ENCODE data around the gene FNDC3A. TPM values are rescaled to one million over a fixed set of nuclear protein-coding genes. Genes with fewer than 3 reads are reported as not detected.

FNDC3A gene
- total RNA-seq, 2 donors from 2014 or later: 48.2 to 86.3 TPM

DNA sequence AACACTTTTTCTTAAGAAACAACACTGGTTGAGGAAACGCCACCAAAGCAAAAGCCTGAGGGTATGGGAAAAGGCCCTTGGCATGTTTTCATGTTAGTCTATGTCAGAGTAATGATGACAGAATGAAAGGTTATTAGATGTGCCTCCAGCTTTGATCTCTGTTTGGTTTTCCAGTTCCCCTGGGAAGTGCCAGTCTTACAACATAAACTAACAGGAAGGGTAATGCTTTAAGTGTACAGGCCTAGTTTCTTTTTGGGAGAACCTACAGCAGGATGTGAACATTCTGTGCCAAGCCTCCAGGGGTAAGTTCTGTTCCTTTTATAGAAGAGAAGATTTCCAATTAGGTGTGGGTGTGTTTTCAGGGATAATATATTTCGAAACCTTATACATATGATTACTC is 121.7 kb downstream of the FNDC3A start:
- H3K36me3 ChIP-seq: no peaks in the 10 kb centered on the region
- no peaks in the 10 kb centered on the region for H3K9me3 ChIP-seq
- H3K4me3 ChIP-seq: no peak overlapping the region
- ATAC-seq (ENCODE audit: insufficient number of reproducible peaks, low FRiP score, low read depth) (no peak), DNase-seq (ENCODE audit: low spot score) (no peak)
- H3K27ac ChIP-seq: peak overlapping the region; percentile 56 to 70
- TF ChIP-seq, protein P1, sequence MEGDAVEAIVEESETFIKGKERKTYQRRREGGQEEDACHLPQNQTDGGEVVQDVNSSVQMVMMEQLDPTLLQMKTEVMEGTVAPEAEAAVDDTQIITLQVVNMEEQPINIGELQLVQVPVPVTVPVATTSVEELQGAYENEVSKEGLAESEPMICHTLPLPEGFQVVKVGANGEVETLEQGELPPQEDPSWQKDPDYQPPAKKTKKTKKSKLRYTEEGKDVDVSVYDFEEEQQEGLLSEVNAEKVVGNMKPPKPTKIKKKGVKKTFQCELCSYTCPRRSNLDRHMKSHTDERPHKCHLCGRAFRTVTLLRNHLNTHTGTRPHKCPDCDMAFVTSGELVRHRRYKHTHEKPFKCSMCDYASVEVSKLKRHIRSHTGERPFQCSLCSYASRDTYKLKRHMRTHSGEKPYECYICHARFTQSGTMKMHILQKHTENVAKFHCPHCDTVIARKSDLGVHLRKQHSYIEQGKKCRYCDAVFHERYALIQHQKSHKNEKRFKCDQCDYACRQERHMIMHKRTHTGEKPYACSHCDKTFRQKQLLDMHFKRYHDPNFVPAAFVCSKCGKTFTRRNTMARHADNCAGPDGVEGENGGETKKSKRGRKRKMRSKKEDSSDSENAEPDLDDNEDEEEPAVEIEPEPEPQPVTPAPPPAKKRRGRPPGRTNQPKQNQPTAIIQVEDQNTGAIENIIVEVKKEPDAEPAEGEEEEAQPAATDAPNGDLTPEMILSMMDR (IDR thresholded peaks at IDR 0.05): no peak
- H3K27me3 ChIP-seq (replicated peaks; ENCODE audit: insufficient read depth): no peaks in the 10 kb centered on the region
- peaks cover 28 to 30% of the 10 kb centered on the region in 2 donors for H3K4me1 ChIP-seq (ENCODE audit: control insufficient read depth in 1 of 2, low read depth in 2 of 2)

DNA sequence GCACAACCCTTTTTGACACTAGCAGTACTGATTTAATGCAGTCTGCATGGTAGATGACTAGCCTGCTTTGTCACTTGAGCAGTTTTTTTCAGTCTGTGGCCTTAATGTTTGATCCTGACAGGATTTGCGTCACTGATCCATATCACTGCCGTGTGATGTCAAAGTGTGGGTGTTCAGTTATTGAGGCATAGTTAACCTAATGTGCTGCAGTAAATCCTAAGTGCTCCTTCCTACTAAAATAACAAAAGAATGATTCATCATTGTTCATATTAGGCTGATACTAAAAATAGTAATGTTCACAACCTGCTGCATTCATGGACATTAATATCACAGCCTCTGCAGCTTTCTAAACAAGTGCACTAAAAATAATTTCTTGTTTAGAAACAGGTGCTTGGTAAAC is 122.5 kb downstream of the FNDC3A start:
- H3K27me3 ChIP-seq (replicated peaks; ENCODE audit: insufficient read depth): no peaks in the 10 kb centered on the region
- H3K36me3 ChIP-seq: no peaks in the 10 kb centered on the region
- H3K9me3 ChIP-seq: no peaks in the 10 kb centered on the region
- ATAC-seq (ENCODE audit: insufficient number of reproducible peaks, low FRiP score, low read depth) (peak; percentile 70), DNase-seq (ENCODE audit: low spot score) (peak; percentile 30)
- no peak overlapping the region for H3K4me3 ChIP-seq
- H3K27ac ChIP-seq: peak overlapping the region; percentile 56 to 70
- H3K4me1 ChIP-seq (ENCODE audit: control insufficient read depth in 1 of 2, low read depth in 2 of 2): peaks cover 28 to 30% of the 10 kb centered on the region in 2 donors
- TF ChIP-seq, protein P1 (IDR thresholded peaks at IDR 0.05): no peak

DNA sequence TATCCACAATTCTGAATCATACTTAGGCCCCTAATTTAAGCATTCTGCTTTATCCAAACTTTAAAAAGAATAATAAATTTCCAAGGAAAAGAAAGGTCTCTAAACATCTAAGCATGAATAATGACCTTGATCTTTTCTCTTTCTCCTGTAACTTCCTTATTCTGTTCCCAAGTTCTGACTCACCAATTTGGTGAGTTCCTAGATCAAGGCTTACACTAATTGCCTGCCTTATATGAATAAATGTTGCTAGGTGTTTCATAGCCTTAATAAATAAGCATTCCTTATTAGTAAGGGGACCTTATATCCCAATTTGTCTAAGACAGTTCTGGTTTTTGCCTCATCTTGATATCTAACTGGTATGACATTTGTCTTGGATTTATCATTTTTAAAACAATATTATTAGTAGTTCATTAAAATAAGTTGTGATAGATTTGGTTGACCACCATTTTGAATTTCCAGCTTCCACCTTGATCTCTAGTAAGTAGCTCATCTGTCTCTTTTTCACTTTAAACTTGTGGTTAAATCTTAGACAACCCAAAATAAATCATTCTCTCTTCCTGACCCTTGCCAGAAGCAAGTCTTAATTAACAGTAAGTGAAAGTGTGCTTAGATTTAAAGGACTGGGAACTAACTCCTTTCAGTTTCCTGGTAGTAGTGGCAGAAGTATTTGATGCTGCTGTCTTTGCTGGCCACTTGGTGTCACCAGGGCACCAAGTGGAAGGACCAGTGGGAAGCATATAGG is 123.2 kb downstream of the FNDC3A start:
- Histone ChIP-seq H3K4me1 (ENCODE audit: control insufficient read depth in 1 of 2, low read depth in 2 of 2) (peaks cover 28 to 30% of the 10 kb centered on the region in 2 donors), H3K27me3 (replicated peaks; ENCODE audit: insufficient read depth) (no peaks in the 10 kb centered on the region), H3K9me3 (no peaks in the 10 kb centered on the region), H3K36me3 (no peaks in the 10 kb centered on the region), H3K27ac (peak overlapping the region in 1 of 2 donors; percentile 56), H3K4me3 (no peak overlapping the region)
- TF ChIP-seq, protein P1 (IDR thresholded peaks at IDR 0.05): no peak
- DNase-seq (ENCODE audit: low spot score): no peak
- no peak for ATAC-seq (ENCODE audit: insufficient number of reproducible peaks, low FRiP score, low read depth)

DNA sequence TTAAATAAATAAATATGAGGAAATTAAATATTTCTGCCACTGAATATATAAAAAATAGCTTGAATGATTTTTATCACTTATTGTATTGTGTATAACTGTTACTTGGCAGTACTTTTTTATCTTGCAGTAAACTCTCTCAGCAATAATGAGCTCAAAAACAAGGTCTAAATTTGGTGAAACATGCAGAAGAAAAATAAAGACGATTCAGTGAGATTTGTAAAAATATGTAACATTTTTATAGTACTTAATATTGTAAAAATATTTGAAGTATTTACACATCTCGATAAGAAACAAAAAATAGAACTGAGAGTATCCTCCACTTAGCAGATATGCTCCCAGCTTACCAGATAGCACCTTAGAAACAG is 123.8 kb downstream of the FNDC3A start:
- Histone ChIP-seq H3K4me3 (no peak overlapping the region), H3K4me1 (ENCODE audit: control insufficient read depth in 1 of 2, low read depth in 2 of 2) (peaks cover 28 to 30% of the 10 kb centered on the region in 2 donors), H3K27me3 (replicated peaks; ENCODE audit: insufficient read depth) (no peaks in the 10 kb centered on the region), H3K36me3 (no peaks in the 10 kb centered on the region), H3K9me3 (no peaks in the 10 kb centered on the region), H3K27ac (peak overlapping the region in 1 of 2 donors; percentile 56)
- TF ChIP-seq, protein P1 (IDR thresholded peaks at IDR 0.05): no peak
- no peak for DNase-seq (ENCODE audit: low spot score)
- no peak for ATAC-seq (ENCODE audit: insufficient number of reproducible peaks, low FRiP score, low read depth)

DNA sequence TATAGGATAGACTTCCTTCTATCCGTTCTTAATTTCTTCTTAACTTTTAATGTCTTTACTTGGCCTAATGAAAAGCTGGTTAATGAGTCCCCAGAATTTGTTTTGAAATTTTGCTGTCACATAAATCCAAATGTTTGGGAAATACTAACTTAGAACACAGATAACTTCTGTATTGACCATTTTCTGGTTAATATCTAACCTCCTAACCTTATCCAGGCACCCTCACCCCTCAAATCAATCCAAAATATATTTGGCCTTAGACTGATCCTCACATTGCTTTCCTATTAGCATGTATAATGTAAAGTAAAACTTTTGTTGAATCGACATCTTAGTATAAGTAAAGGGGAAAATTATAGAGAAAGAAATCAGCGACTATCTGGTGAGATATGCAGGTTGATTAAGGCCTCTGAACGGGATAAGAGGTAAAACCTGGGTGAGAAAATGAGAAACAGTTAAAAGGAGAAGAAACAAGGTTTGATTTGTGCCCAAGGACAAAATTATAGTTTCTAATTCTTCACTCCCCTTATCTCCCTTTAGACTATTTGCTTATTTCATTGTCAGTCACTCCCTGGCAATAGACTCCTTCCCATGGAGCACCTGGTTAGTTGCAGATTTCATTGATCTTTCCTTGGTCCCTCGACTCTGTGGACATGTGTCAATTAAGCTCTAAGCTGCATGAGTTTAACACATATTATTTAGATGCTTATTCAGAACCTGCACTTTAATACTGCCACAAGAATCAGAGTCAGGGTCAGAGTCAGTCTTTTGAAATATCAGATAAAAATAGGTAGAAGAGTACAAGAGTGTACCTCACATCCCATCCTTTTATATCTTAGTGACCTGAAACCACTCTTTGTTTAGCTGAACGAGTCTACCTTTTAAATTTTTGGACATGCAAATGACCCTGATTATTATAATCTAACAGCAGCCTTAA is 125.2 kb downstream of the FNDC3A start:
- no peak for DNase-seq (ENCODE audit: low spot score)
- H3K27ac ChIP-seq: no peak overlapping the region
- H3K36me3 ChIP-seq: no peaks in the 10 kb centered on the region
- TF ChIP-seq, protein P1 (IDR thresholded peaks at IDR 0.05): no peak
- H3K27me3 ChIP-seq (replicated peaks; ENCODE audit: insufficient read depth): no peaks in the 10 kb centered on the region
- H3K9me3 ChIP-seq: no peaks in the 10 kb centered on the region
- H3K4me3 ChIP-seq: no peak overlapping the region
- no peak for ATAC-seq (ENCODE audit: insufficient number of reproducible peaks, low FRiP score, low read depth)
- H3K4me1 ChIP-seq (ENCODE audit: control insufficient read depth in 1 of 2, low read depth in 2 of 2): peaks cover 28 to 30% of the 10 kb centered on the region in 2 donors
